Spinal cord (tissue), 10 donors: ENCODE results near the gene CAT. TPM values are rescaled to one million over a fixed set of nuclear protein-coding genes. Genes with fewer than 3 reads are reported as not detected.

Source experiments
- DNase-seq, 6 donors: peaks; one replicate each; pipeline versions ENCODE4 v3.0.0 to v3.0.0-alpha.2; 2013 to 2015; ENCODE audit warnings: low spot score in 6 of 6, low read depth in 4 of 6
- H3K27ac ChIP-seq: one replicate; pipeline ENCODE4 v1.5.1; 2013; ENCODE audit warnings: low read depth, low read length, control low read depth
- H3K27me3 ChIP-seq: one replicate; pipeline ENCODE4 v1.6.1; 2013; ENCODE audit warnings: low read length; ENCODE audit not compliant: control insufficient read depth, insufficient read depth
- H3K36me3 ChIP-seq: one replicate; pipeline ENCODE4 v1.6.1; 2013; ENCODE audit warnings: low read length; ENCODE audit not compliant: control insufficient read depth, insufficient read depth
- H3K4me1 ChIP-seq: one replicate; pipeline ENCODE4 v1.6.1; 2013; ENCODE audit warnings: low read length; ENCODE audit not compliant: control insufficient read depth, insufficient read depth
- H3K4me3 ChIP-seq: one replicate; pipeline ENCODE4 v1.5.1; 2013; ENCODE audit warnings: low read depth, low read length, control low read depth
- H3K9me3 ChIP-seq: one replicate; pipeline ENCODE4 v1.6.1; 2013; ENCODE audit warnings: low read length; ENCODE audit not compliant: control insufficient read depth, insufficient read depth
- WGBS: methylation state at CpG from one replicate; pipeline ENCODE4 v1.1.5; 2013; ENCODE audit warnings: missing lambda C conversion rate; ENCODE audit not compliant: insufficient coverage; 5-methylcytosine and 5-hydroxymethylcytosine counted together
- polyA plus RNA-seq, 2 donors: library from polyadenylated mRNA; unstranded; fragments of 120-200 nt; gene quantifications; one replicate each; pipeline ENCODE4 v1.2.1, GENCODE V29; 2013; ENCODE audit not compliant: insufficient read length in 2 of 2
- total RNA-seq, 2 donors: library from RNA; depleted of rRNA in 1 of 2; stranded (reverse); fragments of 120-200 nt in 1 of 2; fragments of >200 nt in 1 of 2; gene quantifications; one replicate each; pipeline versions ENCODE4 v1.2.3 to v1.2.4, GENCODE V29; 2013 to 2014
- donor health status: healthy.

CAT gene
- total and polyA plus RNA-seq, 4 donors: 79.1 to 124 (median 99.1) TPM

DNA sequence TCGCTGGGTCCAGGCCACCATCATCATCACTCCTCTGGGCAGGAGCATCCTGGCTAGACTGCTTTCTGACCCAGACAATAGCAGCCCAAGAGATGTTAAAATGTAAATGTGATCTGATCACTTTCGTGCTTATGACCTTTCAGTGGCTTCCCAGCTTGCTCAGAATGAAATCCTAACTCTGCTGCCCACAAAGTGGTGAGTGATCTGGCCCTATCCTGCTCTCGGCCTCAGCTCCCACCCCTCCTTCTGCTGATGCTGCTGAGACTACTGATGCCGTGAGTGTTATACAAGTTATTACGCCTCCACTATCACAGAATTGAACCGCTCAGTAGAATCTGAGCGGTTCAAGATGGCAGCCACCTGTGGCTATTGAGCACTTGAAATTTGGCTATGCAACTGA is 48.7 kb downstream of the CAT start:
- WGBS: 75% methylated on average over 5 of the region's 7 CpGs
- H3K4me3 ChIP-seq: no peak overlapping the region
- no peaks in the 10 kb centered on the region for H3K4me1 ChIP-seq
- no peaks in the 10 kb centered on the region for H3K36me3 ChIP-seq
- no peak for DNase-seq
- no peaks in the 10 kb centered on the region for H3K27me3 ChIP-seq
- no peaks in the 10 kb centered on the region for H3K9me3 ChIP-seq
- H3K27ac ChIP-seq: no peak overlapping the region

DNA sequence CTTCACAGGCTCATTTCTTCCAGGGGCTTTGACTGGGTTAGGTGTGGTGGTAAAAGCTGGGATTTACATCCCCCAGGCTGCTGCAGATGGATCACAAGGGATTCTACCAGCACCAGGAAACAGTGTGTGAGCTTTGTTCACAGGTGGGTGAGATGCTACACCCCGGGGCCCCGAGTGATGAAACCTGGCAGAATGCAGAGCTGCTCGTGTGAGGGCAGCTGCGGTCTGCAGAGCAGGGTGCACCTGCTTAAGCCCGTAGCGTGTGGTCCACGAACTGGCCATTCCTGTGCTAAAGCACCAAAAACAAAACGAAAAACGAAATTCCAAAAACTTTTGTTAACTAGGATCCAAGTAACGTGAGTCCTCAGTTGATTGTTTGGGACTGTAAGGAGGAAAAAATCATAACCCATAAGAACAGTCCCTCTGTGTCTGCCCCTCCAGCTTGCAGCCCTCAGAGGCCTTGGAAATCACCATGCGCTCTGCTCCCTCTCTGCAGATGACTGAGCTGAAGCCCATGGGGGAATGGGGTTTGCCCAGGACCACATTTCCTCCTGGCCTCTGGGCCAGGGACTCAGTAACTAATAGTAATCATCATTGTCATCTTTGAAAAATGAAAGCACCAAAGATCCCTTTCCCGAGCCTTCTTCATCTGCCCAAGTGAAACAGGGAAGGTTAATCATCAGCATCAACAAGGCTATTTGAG is 50.3 kb downstream of the CAT start:
- H3K27me3 ChIP-seq: no peaks in the 10 kb centered on the region
- H3K4me1 ChIP-seq: no peaks in the 10 kb centered on the region
- no peaks in the 10 kb centered on the region for H3K9me3 ChIP-seq
- H3K4me3 ChIP-seq: no peak overlapping the region
- H3K36me3 ChIP-seq: no peaks in the 10 kb centered on the region
- no peak overlapping the region for H3K27ac ChIP-seq
- no peak for DNase-seq
- 90% methylated on average over 8 of the region's 12 CpGs for WGBS

GRCh38 chr11:34490304-34490703 is 51.6 kb downstream of the CAT start:
- Histone ChIP-seq H3K9me3 (no peaks in the 10 kb centered on the region), H3K36me3 (no peaks in the 10 kb centered on the region), H3K27ac (no peak overlapping the region), H3K27me3 (no peaks in the 10 kb centered on the region), H3K4me1 (no peaks in the 10 kb centered on the region), H3K4me3 (no peak overlapping the region)
- no peak for DNase-seq
- WGBS: 100% methylated on average over 1 of the region's 2 CpGs

DNA sequence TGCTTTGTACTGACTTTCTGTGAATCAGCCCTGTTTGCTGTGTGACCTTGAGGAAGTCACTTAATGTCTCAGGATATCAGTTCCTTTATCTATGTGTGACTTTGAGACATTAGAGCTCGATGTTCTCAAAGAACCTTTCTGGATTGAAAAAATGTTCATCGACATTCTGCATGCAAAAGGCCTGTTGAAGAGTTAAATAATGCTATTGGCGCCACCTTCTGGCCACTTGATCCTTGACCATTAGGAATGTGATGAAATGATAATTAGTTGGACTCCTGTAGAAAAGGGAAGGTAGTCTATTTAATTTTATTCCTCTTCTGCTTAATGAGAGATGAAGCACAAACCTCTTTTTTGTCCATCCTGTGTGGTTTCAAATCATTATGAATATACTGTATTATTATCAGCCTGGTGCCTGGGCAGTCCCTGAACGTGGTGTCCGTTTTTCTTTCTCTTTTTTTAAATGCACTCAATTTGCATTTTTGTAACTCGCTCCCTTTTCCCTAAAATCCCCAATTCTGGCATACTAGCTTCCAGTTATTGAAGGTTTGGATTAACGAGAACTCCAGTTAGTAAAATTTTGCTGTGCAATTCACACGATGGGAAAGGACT is 54.2 kb downstream of the CAT start:
- Histone ChIP-seq H3K4me1 (peaks cover 10% of the 10 kb centered on the region), H3K27ac (no peak overlapping the region), H3K4me3 (no peak overlapping the region), H3K27me3 (no peaks in the 10 kb centered on the region), H3K9me3 (no peaks in the 10 kb centered on the region), H3K36me3 (no peaks in the 10 kb centered on the region)
- DNase-seq: peak; percentile 29 to 93 (median 57)
- WGBS: 31% methylated on average over 3 of the region's 8 CpGs

DNA sequence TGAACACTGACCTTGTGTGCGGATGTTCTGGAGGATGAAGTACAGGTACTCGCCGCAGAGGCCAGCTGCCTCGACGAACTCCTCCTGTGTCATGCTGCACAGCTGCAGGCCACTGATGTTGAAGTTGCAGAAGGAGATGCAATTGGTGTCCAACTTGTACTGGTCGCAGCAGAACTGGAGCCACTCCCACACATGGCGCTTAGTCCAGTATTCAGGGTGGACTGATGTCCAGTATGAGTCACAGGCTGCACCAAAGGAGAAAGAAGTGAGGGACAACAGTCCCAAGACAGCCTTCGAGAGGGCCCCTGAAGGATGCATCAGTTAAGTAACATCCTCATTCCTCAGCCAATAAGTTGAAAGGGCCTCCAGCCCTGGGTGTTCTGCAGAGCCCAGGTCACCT is 54.7 kb downstream of the CAT start:
- Histone ChIP-seq H3K36me3 (no peaks in the 10 kb centered on the region), H3K4me3 (no peak overlapping the region), H3K9me3 (no peaks in the 10 kb centered on the region), H3K27me3 (no peaks in the 10 kb centered on the region), H3K4me1 (peaks cover 10% of the 10 kb centered on the region), H3K27ac (no peak overlapping the region)
- WGBS: 92% methylated on average over 8 of the region's 8 CpGs
- no peak for DNase-seq

- H3K27me3 ChIP-seq: no peaks in the 10 kb centered on the region
- H3K4me3 ChIP-seq: no peak overlapping the region
- no peaks in the 10 kb centered on the region for H3K9me3 ChIP-seq
- no peak for DNase-seq
- H3K27ac ChIP-seq: no peak overlapping the region
- WGBS: 64% methylated on average over 2 of the region's 4 CpGs
- H3K36me3 ChIP-seq: no peaks in the 10 kb centered on the region
- peaks cover 10% of the 10 kb centered on the region for H3K4me1 ChIP-seq
Observed at GRCh38 chr11:34493926-34494595, 55.3 kb downstream of the CAT start.

- peaks cover 10% of the 10 kb centered on the region for H3K4me1 ChIP-seq
- WGBS: 96% methylated on average over 6 of the region's 12 CpGs
- H3K27me3 ChIP-seq: no peaks in the 10 kb centered on the region
- DNase-seq: no peak
- H3K27ac ChIP-seq: no peak overlapping the region
- no peaks in the 10 kb centered on the region for H3K9me3 ChIP-seq
- no peak overlapping the region for H3K4me3 ChIP-seq
- H3K36me3 ChIP-seq: no peaks in the 10 kb centered on the region
Observed at GRCh38 chr11:34495239-34495723, 56.5 kb downstream of the CAT start.

DNA sequence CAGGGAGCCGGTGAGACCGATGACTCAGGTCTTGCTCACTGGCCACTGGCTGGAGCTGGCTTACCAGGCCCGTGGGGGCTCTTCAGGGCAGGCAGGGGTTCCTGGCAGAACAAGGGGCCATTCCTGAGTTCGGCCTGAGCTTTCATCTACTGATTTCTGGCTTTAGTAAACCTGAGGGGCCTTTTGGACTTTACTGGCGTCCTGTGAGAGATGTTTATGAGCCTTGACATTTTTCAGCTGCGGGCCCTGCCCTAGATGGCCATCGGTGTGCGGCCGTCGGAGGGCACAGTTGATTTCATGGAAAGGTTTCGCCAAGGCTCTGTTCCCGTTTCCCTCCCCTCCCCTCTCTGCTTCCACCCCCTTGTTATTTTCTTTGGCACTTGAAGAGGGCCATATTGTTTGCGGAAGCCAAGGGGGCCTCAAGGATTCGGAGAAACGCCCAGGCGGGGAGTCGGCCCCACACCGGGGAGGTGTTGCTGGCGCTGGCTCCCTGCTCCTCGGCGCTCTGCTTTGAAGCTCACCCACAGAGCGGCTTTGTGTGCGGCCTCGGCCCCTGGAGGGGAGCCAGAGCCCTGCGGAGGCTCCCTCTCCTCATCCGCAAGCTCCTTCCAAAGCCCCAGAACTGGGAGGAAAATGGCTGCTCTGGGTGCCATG is 57.1 kb downstream of the CAT start:
- Histone ChIP-seq H3K27me3 (no peaks in the 10 kb centered on the region), H3K27ac (no peak overlapping the region), H3K36me3 (no peaks in the 10 kb centered on the region), H3K9me3 (no peaks in the 10 kb centered on the region), H3K4me1 (peaks cover 10% of the 10 kb centered on the region), H3K4me3 (no peak overlapping the region)
- DNase-seq: peak in 1 of 6 donors; percentile 73
- 48% methylated on average over 18 of the region's 26 CpGs for WGBS

GRCh38 chr11:34499719-34500500 is 61.2 kb downstream of the CAT start:
- Histone ChIP-seq H3K36me3 (no peaks in the 10 kb centered on the region), H3K27ac (no peak overlapping the region), H3K27me3 (no peaks in the 10 kb centered on the region), H3K4me1 (peaks cover 10% of the 10 kb centered on the region), H3K4me3 (no peak overlapping the region), H3K9me3 (no peaks in the 10 kb centered on the region)
- no peak for DNase-seq
- 89% methylated on average over 2 of the region's 3 CpGs for WGBS
